Stimulated activated CD4-positive, alpha-beta T cell treated with anti-CD3 and anti-CD28 coated beads, Interleukin-2, amount 100 ng/mL, for 4 hours (primary cell): ENCODE results near the gene CDC20B.
A peak's percentile ranks its signal among the peaks of the same experiment; 100 is the strongest.
"Not testable (repeated sequence)": the region's sequence is repeated elsewhere in the genome, so short reads cannot be mapped to it uniquely, and the experiment has no call there.

ENCODE experiments used
- DNase-seq: peaks from one replicate; pipeline ENCODE4 v3.0.0-alpha.2; 2020; ENCODE audit warnings: low read depth

Gene CDC20B

DNA sequence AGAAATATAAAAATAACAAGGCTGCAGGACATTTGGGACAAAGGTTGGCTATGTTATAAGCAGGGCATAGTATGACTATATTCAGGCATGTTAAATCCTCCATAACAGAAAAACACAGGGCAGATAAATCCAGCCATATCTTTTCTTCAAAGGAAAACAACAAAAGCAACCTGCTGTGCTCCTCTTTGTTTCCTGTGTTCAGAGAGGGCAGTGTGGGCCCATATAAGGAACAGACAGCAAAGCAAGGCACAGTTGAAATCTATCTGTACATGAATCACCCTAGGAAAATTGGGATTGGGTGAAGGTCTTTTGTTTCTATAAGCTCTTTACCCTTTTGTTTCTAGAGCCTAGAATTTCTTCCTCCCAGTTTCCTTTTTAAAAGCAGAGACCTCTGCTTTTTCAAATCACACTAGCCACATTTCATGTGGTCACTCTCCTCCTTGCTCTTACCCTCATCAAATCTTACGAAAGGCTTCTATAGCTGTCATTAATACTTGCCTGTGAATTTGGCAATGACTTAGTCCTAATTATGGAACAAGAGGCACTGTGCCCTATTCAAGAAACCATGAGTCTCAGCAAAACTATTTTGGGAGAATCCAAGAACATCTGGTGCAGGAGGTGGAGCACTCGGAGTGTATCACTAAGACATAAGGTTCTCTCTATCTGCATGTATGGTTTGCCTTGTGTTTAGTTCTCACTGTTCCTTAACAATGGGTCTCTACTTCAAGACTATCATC lies 68.8 kb downstream of the CDC20B start:
- DNase-seq = no peak

DNA sequence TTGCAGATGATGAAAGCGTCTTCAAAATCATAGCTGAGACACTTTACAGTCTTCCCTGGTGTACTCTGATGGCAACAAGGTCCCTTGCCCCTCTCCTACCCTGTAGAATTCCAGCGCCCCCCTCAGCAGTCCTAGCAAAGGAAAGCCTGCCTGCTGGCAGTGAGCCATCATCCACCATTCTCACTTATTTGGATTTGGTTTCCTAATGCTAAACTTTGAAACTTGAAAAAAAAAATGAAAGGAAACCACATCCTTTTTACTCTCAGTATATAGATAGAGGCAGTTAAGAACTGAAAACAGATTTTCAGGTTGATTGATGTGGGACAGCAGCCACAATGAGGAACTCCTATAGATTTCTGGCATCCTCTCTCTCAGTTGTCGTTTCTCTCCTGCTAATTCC lies 70.6 kb downstream of the CDC20B start, which contains the start of gene GZMA:
GZMA (plus strand) TSS at position 299 of the 400 bp plus-strand sequence; CDS start at position 336, 37 bp downstream.
- DNase-seq = no peak

DNA sequence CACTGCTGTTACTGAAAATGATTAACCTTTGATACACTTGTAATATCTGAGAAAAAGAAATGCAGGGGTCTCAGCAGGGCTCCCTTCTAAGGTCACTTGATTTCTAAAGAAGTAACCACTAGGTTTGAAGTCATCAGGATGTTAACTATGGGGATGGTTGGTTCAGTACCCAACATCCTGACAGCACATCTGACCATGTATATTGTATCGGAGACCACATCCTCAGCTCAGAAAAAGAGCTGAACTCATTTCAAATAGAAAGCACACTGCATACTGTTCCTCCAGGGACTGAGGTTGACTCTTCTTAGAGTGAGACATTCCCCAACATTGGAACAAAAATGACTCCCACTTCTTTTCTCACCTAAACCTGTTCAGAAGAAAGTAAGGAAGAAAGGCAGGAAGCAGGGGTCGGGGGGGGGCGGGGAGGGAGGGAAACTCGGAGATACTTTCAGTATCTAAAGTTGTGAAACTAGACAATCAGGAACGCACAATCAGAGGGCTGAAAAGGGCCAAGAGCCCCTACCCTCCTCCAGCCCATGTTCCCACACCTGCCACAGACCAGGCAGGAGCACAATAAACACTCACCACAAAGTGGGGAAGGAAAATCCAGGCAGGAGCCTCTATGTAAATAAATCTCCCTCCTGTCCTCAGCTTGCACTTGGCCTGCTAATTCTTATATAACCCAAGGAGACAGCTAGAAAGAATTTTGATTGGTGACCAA lies 71.3 kb downstream of the CDC20B start:
- DNase-seq = no peak

DNA sequence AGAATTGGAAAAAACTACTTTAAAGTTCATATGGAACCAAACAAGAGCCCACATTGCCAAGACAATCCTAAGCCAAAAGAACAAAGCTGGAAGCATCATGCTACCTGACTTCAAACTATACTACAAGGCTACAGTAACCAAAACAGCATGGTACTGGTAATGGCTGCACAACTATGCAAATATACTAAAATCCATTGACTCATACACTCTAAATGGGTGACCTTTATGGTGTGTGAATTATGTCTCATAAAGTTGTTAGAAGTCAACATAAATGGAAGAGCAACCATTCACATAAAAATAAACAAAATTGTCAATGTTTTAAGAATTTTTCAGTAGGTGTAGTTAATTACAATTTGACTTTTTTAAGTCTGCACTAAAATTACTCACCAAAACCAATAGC lies 71.8 kb downstream of the CDC20B start:
- DNase-seq = not testable (repeated sequence)

DNA sequence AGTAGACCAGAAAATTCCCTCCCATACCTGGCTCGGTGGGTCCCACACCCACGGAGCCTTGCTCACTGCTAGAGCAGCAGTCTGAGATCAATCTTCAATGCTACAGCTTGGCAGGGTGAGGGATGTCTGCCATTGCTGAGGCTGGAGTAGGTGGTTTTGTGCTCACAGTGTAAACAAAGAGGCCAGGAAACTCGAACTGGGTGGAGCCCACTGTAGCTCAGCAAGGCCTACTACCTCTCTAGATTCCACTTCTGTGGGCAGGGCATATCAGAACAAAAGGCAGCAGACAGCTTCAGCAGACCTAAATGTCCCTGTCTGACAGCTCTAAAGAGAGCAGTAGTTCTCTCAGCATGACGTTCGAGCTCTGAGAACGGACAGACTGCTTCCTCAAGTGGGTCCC lies 76.1 kb downstream of the CDC20B start:
- peak; percentile 9 for DNase-seq

DNA sequence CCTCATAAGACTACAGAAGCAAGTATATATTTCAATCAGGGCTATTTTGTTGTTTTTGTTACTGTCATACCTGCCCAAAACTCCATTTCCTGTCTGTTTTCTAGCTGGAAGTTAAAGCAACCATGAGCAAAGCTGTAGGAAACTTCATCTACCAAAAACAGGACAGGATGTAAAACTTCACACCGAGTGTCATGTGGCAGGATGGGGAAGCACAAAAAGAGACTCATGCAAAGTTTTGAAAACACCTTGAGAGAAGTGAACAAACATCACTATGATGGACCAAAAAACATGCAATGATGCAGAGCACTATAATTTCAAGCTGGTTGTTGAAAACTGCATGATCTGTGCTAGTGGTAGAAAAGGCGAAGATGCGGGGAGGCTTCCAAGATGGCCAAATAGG lies 76.8 kb downstream of the CDC20B start:
- no peak for DNase-seq

DNA sequence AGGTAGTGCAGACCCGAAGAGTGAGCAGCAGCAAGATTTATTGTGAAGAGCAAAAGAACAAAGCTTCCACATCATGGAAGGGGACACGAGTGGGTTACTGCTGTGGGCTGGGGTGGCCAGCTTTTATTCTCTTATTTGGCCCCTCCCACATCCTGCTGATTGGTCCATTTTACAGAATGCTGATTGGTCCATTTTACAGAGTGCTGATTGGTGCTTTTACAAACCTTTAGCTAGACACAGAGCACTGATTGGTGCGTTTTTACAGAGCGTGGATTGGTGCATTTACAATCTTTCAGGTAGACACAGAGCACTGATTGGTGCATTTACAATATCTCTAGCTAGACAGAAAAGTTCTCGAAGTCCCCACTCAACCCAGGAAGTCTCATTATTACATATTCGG lies 82.0 kb downstream of the CDC20B start:
- DNase-seq = not testable (repeated sequence)

DNA sequence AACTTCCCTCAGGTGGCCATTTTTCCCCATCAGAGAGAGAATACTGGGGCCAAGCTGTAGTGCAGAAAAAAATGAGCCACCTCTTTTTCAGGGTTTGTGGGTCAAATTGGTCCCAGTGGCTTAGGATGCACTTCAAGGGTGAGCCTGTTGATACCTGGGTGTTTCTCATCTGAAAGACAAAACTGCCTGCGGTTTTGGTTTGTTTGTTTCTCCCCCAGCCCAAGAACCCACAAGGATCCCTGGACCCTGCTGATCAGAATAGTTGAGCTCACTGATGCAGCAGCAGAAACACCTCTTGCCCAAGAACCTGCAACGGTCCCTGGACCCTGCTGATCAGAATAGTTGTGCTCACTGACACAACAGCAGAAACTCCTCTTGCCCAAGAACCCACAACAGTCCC lies 83.7 kb downstream of the CDC20B start:
- DNase-seq = not testable (repeated sequence)

DNA sequence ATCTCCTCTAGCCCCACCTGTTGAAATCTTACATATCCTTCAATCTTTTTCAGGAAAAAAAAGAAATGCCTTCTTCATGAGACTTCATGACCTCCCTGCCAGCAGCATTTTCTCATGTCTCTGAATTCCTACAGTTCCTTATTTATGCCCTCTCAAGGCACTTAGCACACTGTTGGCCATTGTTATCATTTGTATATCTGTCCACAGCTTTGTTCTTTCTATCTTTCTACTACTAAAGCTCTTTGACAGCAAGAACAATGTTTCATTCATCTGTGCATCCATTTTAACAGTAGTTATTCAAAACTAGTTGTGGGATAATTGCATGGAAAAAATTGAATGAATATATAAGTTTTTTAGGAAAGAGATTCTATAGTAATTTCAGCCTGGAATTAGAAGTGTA lies 91.4 kb downstream of the CDC20B start:
- DNase-seq = no peak

DNA sequence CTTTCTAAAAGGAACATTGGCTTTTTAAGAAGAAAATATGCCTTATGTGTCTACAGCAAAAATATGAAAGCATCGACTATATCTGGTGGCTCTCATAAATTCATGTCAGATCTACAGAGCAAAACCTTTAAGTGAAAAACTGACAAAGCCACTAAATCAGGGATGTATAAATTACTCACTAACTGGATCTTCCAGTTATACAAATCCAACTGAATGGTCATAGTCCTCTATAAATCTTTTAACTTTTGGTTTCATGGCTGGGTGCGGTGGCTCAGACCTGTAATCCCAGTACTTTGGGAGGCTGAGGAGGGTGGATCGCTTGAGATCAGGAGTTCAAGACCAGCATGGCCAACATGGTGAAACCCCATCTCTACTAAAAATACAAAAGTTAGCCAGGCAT lies 99.8 kb downstream of the CDC20B start:
- DNase-seq = no peak

DNA sequence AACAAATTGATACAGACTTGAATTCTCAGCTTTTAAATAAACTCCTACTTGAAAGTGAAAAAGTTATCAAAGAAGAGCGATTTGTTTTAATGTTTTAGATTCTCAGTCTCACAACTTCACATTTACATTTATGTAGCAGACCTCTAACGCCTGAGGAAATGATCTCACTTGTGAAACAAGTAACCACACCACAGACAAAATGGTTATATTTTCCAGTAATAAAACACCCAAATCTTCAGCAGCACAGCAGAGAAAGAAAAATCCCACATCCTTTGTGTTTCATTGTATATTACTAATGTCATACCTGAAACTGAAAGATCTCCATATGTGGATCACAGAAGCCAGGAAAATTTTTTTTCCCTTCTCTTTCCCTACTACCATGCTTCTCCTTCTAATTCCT lies 100.3 kb downstream of the CDC20B start:
- DNase-seq = no peak

DNA sequence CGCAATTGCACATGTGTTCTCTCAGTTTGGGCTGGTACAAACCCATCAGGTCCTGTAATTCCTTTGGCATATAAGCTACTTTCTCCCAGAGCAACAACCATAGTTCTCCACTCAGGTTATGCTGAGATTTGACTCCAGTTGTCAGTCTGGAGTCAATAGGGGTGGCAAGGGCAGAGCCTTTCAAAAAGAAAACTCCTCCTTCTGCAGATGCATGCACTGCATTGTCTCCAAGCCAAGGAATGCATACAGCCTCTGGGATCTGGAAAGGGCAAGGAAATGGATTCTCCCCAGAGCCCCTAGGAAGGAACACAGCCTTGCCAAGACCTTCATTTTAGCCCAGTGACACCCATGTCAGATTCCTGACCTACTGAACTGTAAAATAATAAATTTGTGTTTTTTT lies 101.6 kb downstream of the CDC20B start:
- no peak for DNase-seq

DNA sequence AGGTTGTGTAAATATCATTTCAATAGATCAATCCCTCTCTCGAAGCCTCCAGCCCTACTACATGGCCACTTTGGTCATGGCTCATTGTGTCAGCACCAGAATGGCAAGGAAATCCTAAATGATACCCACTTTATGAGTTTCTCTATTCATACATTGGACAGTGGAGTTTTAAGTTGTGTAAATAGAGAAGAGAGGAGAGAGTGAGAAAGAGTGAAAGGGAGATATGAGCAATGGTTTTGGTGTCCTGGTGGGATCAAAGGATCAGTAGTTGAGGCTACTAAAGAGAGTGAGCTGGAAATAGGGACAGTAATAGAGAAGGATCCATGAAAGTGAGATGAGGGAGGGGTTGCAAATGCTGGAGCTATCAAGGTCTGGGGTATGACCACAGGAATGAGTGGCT lies 102.0 kb downstream of the CDC20B start:
- no peak for DNase-seq

DNA sequence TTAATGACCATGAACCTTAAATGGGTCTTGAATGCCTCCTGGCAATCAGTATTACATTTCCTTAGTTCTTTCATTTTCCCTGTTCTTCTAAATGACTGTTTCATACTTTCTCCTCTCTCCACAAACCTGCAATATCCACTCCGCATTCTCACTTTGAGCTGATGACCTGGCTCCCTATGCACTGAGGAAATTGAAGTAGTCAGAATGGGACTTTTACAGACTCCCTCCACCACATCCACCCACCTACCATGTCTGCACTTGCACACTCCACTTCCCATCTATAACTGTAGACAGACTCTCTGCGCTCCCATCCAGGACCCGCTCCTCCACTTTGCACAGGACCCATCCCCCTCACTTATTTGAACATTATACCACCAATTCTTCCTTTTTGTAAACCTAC lies 106.7 kb downstream of the CDC20B start:
- no peak for DNase-seq

DNA sequence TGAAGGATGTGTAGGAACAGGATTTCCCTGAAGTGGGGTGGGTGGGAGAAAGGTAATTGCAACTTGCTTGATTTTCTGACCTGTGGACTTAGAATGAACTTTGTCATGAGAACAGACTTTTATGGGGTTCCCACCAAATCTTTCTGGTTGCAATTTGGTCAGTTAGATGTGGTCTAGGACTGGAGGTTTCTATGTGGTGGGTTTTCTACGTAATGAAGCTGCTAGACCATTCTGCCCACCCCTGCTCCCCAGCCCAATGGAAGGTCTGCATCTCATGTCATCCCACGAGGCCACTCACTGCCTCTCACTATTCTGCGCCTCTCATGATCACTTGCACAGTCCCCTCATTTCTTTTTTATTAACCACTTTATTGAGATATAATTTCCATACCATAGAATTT lies 108.5 kb downstream of the CDC20B start:
- no peak for DNase-seq

DNA sequence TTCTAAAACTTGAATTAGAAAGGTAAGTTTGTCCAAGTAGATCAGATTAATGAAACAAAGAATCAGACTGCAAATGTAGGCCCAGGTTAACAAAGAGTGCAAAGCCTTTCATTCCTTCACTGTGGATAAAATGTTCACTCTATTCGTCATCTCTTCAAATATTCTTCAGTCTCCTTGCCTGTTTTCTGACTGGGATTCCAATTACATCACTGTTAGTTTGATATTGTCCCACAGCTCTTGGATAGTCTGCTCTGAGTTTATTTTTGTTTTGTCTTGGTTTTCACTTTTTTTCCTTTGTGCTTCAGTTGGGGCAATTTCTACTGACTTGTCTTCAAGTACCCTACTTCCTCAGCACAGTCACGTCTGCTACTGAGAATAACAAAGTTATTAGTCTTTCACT lies 109.1 kb downstream of the CDC20B start:
- DNase-seq = no peak

DNA sequence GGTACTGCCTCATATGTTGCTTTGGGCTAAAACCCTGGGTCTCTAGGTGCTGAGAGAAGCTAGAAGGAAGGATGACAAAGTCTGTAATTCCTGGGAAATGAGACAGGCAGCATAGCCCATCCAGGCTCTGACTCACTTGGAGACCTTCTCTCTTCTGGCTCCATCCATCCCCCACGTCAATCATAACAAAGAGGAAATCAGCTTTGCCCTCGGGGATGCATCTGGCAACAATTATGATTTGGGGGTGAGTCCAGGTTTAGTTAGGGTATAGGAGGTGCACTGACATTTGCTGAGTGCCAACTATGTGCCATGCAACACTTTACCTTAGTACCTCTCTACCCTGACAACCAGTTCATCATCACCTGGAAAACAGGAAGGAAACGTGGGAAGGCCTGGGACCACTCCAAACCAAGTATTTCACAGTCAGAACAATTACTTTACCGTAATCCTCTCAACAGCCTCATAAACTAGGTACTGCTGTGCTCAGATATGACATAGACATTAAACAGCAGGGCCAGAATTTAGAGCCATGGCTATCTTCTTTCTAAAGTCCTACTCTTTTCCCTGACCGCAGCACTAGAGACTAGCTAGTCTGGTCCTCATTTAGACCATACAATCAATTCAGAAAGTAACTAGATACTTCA lies 109.6 kb downstream of the CDC20B start:
- no peak for DNase-seq
